ENCODE results near the gene WNK1. TPM values are rescaled to one million over a fixed set of nuclear protein-coding genes. Genes with fewer than 3 reads are reported as not detected.

WNK1 gene
- total and polyA plus RNA-seq, 2 of the 8 experiments (the other 6 are each of a cell fraction or from before 2014, with no cell fraction given) = 88.2 to 157 TPM

- CTCF ChIA-PET (ENCODE audit: partially characterized antibody) = no interaction called here
- no peak for TF ChIP-seq RNF2 (IDR thresholded peaks at IDR 0.05; ENCODE audit: borderline replicate concordance, low read depth, low read length, missing control alignments, poor library complexity, severe bottlenecking)
- no peak for TF ChIP-seq PHF8 (conservative IDR thresholded peaks at IDR 0.05; ENCODE audit: low read depth, low read length)
- TF ChIP-seq MAFK (IDR thresholded peaks at IDR 0.05; ENCODE audit: low read depth, low read length) = no peak
- TF ChIP-seq E2F6 (IDR thresholded peaks at IDR 0.05) = no peak
- TF ChIP-seq NANOG (IDR thresholded peaks at IDR 0.05; ENCODE audit: insufficient read depth, low read depth, low read length, poor library complexity, severe bottlenecking) = no peak
- TF ChIP-seq USF2 (IDR thresholded peaks at IDR 0.05; ENCODE audit: low read length) = no peak
- no peak for TF ChIP-seq JUN (IDR thresholded peaks at IDR 0.05; ENCODE audit: low read depth, low read length)
- no peak for TF ChIP-seq RXRA (IDR thresholded peaks at IDR 0.05; ENCODE audit: insufficient read depth, low read depth, low read length)
- no peak for TF ChIP-seq KDM5A (IDR thresholded peaks at IDR 0.05; ENCODE audit: low read length)
- no peak for TF ChIP-seq ATF3 (IDR thresholded peaks at IDR 0.05; ENCODE audit: insufficient read depth, low read depth, low read length)
These were observed 162.7 kb downstream of the WNK1 start for GRCh38 chr12:915090-915489.

More at GRCh38 chr12:915090-915489, 162.7 kb downstream of the WNK1 start:
- Histone ChIP-seq H3K79me1 (ENCODE audit: low read depth, low read length) (no peaks in the 10 kb centered on the region), H3K27ac (ENCODE audit: low read depth, low read length) (no peak overlapping the region), H3K79me2 (ENCODE audit: control insufficient read depth in 1 of 2, insufficient read depth in 2 of 2, low read length in 2 of 2) (no peaks in the 10 kb centered on the region), H3K9ac (replicated peaks in 1 of 4; ENCODE audit: extremely low read depth in 1 of 4, low read depth in 3 of 4, low read length in 3 of 4) (no peak overlapping the region), H2BK15ac (ENCODE audit: low read length) (no peak overlapping the region), H3K36me3 (ENCODE audit: control insufficient read depth in 2 of 4, insufficient read depth in 4 of 4, low read length in 3 of 4) (peaks cover 16 to 71% (median 31%) of the 10 kb centered on the region in 4 experiments), H2BK120ac (replicated peaks; ENCODE audit: low read depth, low read length) (no peak overlapping the region), H4K20me1 (replicated peaks in 1 of 2; ENCODE audit: control insufficient read depth in 1 of 2, insufficient read depth in 2 of 2, low read length in 2 of 2) (peaks cover 0 to 3% of the 10 kb centered on the region in 2 experiments), H4K91ac (replicated peaks; ENCODE audit: insufficient read length, low read length) (no peak overlapping the region), H2BK20ac (ENCODE audit: low read length) (no peak overlapping the region), H3K56ac (replicated peaks; ENCODE audit: insufficient read length, low read depth, low read length) (no peak overlapping the region), H3K4me3 (ENCODE audit: extremely low read depth in 1 of 4, insufficient read depth in 2 of 4, low read depth in 3 of 4, low read length in 4 of 4) (no peak overlapping the region), H3K4me2 (ENCODE audit: insufficient read depth in 1 of 2, low read depth in 2 of 2, low read length in 2 of 2) (no peak overlapping the region), H3K18ac (ENCODE audit: extremely low read depth, low read length) (no peak overlapping the region), H3K27me3 (replicated peaks in 1 of 4; ENCODE audit: control insufficient read depth in 3 of 4, extremely low read depth in 1 of 4, insufficient read depth in 3 of 4, low read length in 3 of 4) (no peaks in the 10 kb centered on the region), H3K23ac (ENCODE audit: insufficient read length) (no peak overlapping the region), H3K14ac (ENCODE audit: insufficient read length) (no peak overlapping the region), H3K4ac (replicated peaks; ENCODE audit: insufficient read length, low read depth, low read length) (no peak overlapping the region), H2BK5ac (ENCODE audit: low read depth, low read length) (peak overlapping the region; percentile 5; the same call in 1 of the 2 replicates), H4K8ac (ENCODE audit: extremely low read depth, insufficient read depth, low read length) (no peak overlapping the region), H4K5ac (ENCODE audit: insufficient read length, low read depth, low read length) (no peak overlapping the region), H2BK12ac (ENCODE audit: low read depth, low read length) (no peak overlapping the region), H3K23me2 (ENCODE audit: low read depth, low read length) (no peaks in the 10 kb centered on the region), H3K4me1 (replicated peaks in 1 of 4; ENCODE audit: control insufficient read depth in 3 of 4, insufficient read depth in 4 of 4, low read length in 3 of 4) (0 out of 7 replicates have a peak, but pooled peaks cover 0 to 4% (median 0%) of the 10 kb centered on the region in 4 experiments), H2AK5ac (ENCODE audit: low read depth, low read length) (no peak overlapping the region), H3K9me3 (ENCODE audit: insufficient read depth in 2 of 2, low read depth in 1 of 2, low read length in 1 of 2) (no peaks in the 10 kb centered on the region), H2AFZ (ENCODE audit: low read length) (no peak overlapping the region)
- POLR2A ChIA-PET (ENCODE audit: partially characterized antibody) = interaction anchor here (1.2 kb wide), 2 partner anchors 9 to 35 kb away, joined by 3 read pairs; partner anchors contain the start of gene RAD52
- FAIRE-seq = no peak
- no peak for DNase-seq (ENCODE audit: low read depth in 1 of 2, low spot score in 2 of 2)
- WGBS, 2 experiments (ENCODE audit: extremely low coverage in 1 of 2, insufficient coverage in 1 of 2, insufficient read length in 1 of 2, insufficient replicate concordance in 2 of 2, low coverage in 1 of 2, low lambda C conversion rate in 2 of 2, missing lambda C conversion rate in 1 of 2) = 89% methylated on average over 5 of the region's 5 CpGs; no CpG with 5 or more reads in 1 of the 2 experiments

All from H1 (cell line).